CD4-positive, alpha-beta T cell (primary cell): ENCODE measurements around the gene CHST15. TPM values are rescaled to one million over a fixed set of nuclear protein-coding genes. Genes with fewer than 3 reads are reported as not detected.

Experiments used
- ATAC-seq: fragments of 200-7000 bp; cut with Tn5 transposase; one replicate; pipeline ENCODE4 v1.10.0; 2022; ENCODE audit warnings: mild to moderate bottlenecking; ENCODE audit not compliant: poor library complexity
- CTCF ChIA-PET: fragments of 350-600 bp; sonication (Branson Sonifier 250); formaldehyde crosslinking; loops from one replicate; lab custom pipeline; 2021; ENCODE audit warnings: antibody characterized with exemption, inconsistent platforms; lab: Charles Lee
- POLR2A ChIA-PET: fragments of 350-600 bp; sonication (Branson Sonifier 250); formaldehyde crosslinking; loops from one replicate; lab custom pipeline; 2021; ENCODE audit warnings: antibody characterized with exemption, inconsistent platforms; lab: Charles Lee
- DNase-seq, 14 experiments: peaks; one replicate each; pipeline ENCODE4 v3.0.0-alpha.2; 2013 to 2020; ENCODE audit warnings: mixed read lengths in 2 of 14
- H3K27ac ChIP-seq, 2 donors: one replicate each; pipeline versions ENCODE4 v1.5.1 to v1.7.0; 2013; ENCODE audit warnings: low read length in 2 of 2, low read depth in 1 of 2, mild to moderate bottlenecking in 1 of 2
- H3K27me3 ChIP-seq, 2 experiments: 1 replicate in 1 of 2; 2 replicates in 1 of 2; pipeline versions ENCODE4 v1.6.1 to v1.7.0; 2013; ENCODE audit warnings: low read length in 2 of 2, control low read depth in 1 of 2, mild to moderate bottlenecking in 1 of 2, moderate library complexity in 1 of 2; ENCODE audit not compliant: insufficient read depth in 2 of 2, control insufficient read depth in 1 of 2
- H3K36me3 ChIP-seq: one replicate; pipeline ENCODE4 v1.6.1; 2013; ENCODE audit warnings: low read length, control low read depth; ENCODE audit not compliant: insufficient read depth
- H3K4me1 ChIP-seq: one replicate; pipeline ENCODE4 v1.6.1; 2013; ENCODE audit warnings: low read length, control low read depth; ENCODE audit not compliant: insufficient read depth
- H3K4me3 ChIP-seq: one replicate; pipeline ENCODE4 v1.5.1; 2013; ENCODE audit warnings: mild to moderate bottlenecking, low read length, moderate library complexity
- H3K9me3 ChIP-seq, 2 experiments: 1 replicate in 1 of 2; 2 replicates in 1 of 2; pipeline versions ENCODE4 v1.6.1 to v1.7.0; 2013; ENCODE audit warnings: low read length in 2 of 2, mild to moderate bottlenecking in 2 of 2, control low read depth in 1 of 2, moderate library complexity in 1 of 2; ENCODE audit not compliant: control insufficient read depth in 1 of 2, insufficient read depth in 1 of 2
- H3K27ac Mint-ChIP-seq: one replicate; pipeline ENCODE4 v1.8.0; 2020; ENCODE audit warnings: mixed read lengths
- H3K27me3 Mint-ChIP-seq: one replicate; pipeline ENCODE4 v1.8.0; 2021; ENCODE audit warnings: mixed read lengths
- H3K36me3 Mint-ChIP-seq: one replicate; pipeline ENCODE4 v1.8.0; 2021; ENCODE audit warnings: low read depth, mixed read lengths
- H3K4me1 Mint-ChIP-seq: one replicate; pipeline ENCODE4 v1.8.0; 2021; ENCODE audit warnings: low read depth, mixed read lengths
- H3K4me3 Mint-ChIP-seq: one replicate; pipeline ENCODE4 v1.8.0; 2020; ENCODE audit warnings: mild to moderate bottlenecking, mixed read lengths
- H3K9me3 Mint-ChIP-seq: one replicate; pipeline ENCODE4 v1.8.0; 2020; ENCODE audit warnings: mixed read lengths
- CTCF ChIP-seq: fragments of 200-600 bp; IDR thresholded peaks from one replicate; pipeline ENCODE4 v1.8.0; 2022; ENCODE audit warnings: antibody characterized with exemption, mild to moderate bottlenecking
- intact Hi-C, 2 experiments: fragments of 100-400 bp; cut with DNase I in 1 of 2; cut with micrococcal nuclease in 1 of 2; formaldehyde crosslinking; loops; one replicate each; pipeline versions ENCODE4 v1.15.1 to v1.9.0; 2023 to 2025; cut with DNase I, micrococcal nuclease
- total RNA-seq, 174 experiments: library from RNA in 2 of 174; stranded (reverse) in 2 of 174; gene quantifications; one replicate each; pipeline ENCODE4 v1.2.3 and lab custom pipeline; 2021 to 2026

Gene CHST15
- total RNA-seq, 2 experiments from 2014 or later = 0.42 to 0.52 TPM

GRCh38 chr10:124042656-124043309 is 50.6 kb downstream of the CHST15 start:
- H3K4me1 Mint-ChIP-seq = peaks cover 6% of the 10 kb centered on the region
- no peak overlapping the region for H3K27ac Mint-ChIP-seq
- ChIA-PET CTCF (no interaction called here), POLR2A (no interaction called here)
- Histone ChIP-seq H3K4me1 (no peaks in the 10 kb centered on the region), H3K4me3 (no peak overlapping the region), H3K36me3 (no peaks in the 10 kb centered on the region), H3K27me3 (no peaks in the 10 kb centered on the region), H3K27ac (no peak overlapping the region), H3K9me3 (peaks cover 0 to 16% of the 10 kb centered on the region in 2 experiments)
- no peak for TF ChIP-seq CTCF
- intact Hi-C loops = no loop called here
- no peaks in the 10 kb centered on the region for H3K36me3 Mint-ChIP-seq
- no peaks in the 10 kb centered on the region for H3K27me3 Mint-ChIP-seq
- peaks cover 4% of the 10 kb centered on the region for H3K9me3 Mint-ChIP-seq
- DNase-seq = no peak
- no peak overlapping the region for H3K4me3 Mint-ChIP-seq
- ATAC-seq = no peak

GRCh38 chr10:124041675-124042445 is 51.5 kb downstream of the CHST15 start:
- no peaks in the 10 kb centered on the region for H3K4me1 ChIP-seq
- no peak overlapping the region for H3K27ac Mint-ChIP-seq

More at GRCh38 chr10:124041675-124042445, 51.5 kb downstream of the CHST15 start:
- Mint-ChIP-seq H3K9me3 (peaks cover 4% of the 10 kb centered on the region), H3K4me3 (no peak overlapping the region), H3K36me3 (no peaks in the 10 kb centered on the region), H3K27me3 (no peaks in the 10 kb centered on the region), H3K4me1 (peaks cover 6% of the 10 kb centered on the region)
- Histone ChIP-seq H3K4me3 (no peak overlapping the region), H3K36me3 (no peaks in the 10 kb centered on the region), H3K27ac (no peak overlapping the region), H3K9me3 (peaks cover 0 to 16% of the 10 kb centered on the region in 2 experiments), H3K27me3 (no peaks in the 10 kb centered on the region)
- TF ChIP-seq CTCF = no peak
- intact Hi-C loops = no loop called here
- DNase-seq (no peak), ATAC-seq (no peak)
- POLR2A ChIA-PET = no interaction called here
- CTCF ChIA-PET = no interaction called here
